DOHH2 (cell line): Measurements from ENCODE around the gene C3orf49.

Source experiments
- CTCF ChIP-seq: fragments of 200-600 bp; sonication (generic); IDR thresholded peaks from one replicate; pipeline ENCODE4 v1.5.1; 2014; ENCODE audit warnings: antibody characterized with exemption, mild to moderate bottlenecking, low read depth, low read length; ENCODE audit not compliant: poor library complexity, severe bottlenecking
- EZH2phosphoT487 ChIP-seq: fragments of 200-600 bp; sonication (generic); IDR thresholded peaks from 2 replicates; pipeline ENCODE4 v1.6.1; 2017; ENCODE audit warnings: borderline replicate concordance, mild to moderate bottlenecking, antibody characterized with exemption, low read length, moderate library complexity, mixed read lengths

- TF ChIP-seq CTCF = no peak
- TF ChIP-seq EZH2phosphoT487 = no peak
Observed at GRCh38 chr3:63800097-63800496, 19.0 kb upstream of the C3orf49 start.
